Ovary (tissue), 3 donors: ENCODE results near the gene RPRD1B.

Experiments
- CTCF ChIP-seq, 3 donors: fragments of 450-650 bp in 2 of 3; fragments of 200-600 bp in 1 of 3; IDR thresholded peaks; one replicate each; pipeline versions ENCODE4 v1.5.1 to v1.8.0; 2016 to 2022; ENCODE audit warnings: antibody characterized with exemption in 3 of 3, mild to moderate bottlenecking in 1 of 3
- POLR2A ChIP-seq: fragments of 450-650 bp; IDR thresholded peaks from one replicate; pipeline ENCODE4 v1.6.1; 2017; ENCODE audit warnings: antibody characterized with exemption, mild to moderate bottlenecking, moderate library complexity
- donor health status: DM: no; HTN: no; CAD: no.

DNA sequence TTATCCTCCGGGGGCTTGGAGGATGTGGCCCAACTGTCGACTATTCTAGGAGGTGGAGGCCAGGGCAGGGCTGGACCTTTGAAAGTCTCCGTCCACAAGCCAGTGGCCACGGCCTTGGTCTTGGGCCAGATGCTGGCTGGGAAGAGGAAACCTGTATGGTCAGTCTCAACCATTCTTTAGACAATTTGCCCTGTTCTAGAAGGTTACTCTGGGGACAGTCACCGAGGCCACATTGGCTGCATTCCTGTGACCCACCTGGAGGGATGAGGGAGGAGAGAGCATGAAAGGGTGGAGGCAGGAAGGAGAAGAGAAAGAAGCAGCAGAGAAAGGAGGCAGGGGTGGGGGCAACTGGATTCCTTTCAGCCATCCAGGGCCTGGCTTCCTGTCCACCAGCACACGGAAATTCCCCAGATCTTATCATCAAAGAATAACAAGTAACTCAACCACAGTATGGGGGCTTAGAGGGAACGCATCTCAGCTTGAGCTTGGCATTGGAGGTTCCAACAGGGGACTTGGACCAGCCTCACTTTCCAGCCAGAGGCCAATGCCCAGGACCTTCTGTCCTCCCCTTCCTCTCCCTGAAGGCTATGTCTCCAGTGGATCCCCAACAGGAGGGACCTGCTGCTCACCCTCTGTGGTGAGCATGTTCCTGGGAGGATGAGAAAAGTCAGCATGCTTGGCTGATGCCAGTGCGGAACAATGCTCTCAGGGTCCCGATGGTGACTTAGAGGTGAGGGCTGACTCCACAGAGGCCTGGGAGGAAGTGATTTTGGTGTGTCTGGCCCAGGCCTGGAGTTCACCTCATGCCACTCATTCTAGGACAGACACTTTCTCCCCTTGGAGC is 101.1 kb downstream of the RPRD1B start:
- TF ChIP-seq CTCF (IDR thresholded peaks at IDR 0.05) (no peak), POLR2A (no peak)
